Stimulated activated naive CD8-positive, alpha-beta T cell treated with anti-CD3 and anti-CD28 coated beads, Interleukin-15, amount 100 ng/mL, for 72 hours (primary cell): ENCODE results near the gene SERPINA5.
A peak's percentile ranks its signal among the peaks of the same experiment; 100 is the strongest.
"Not testable (repeated sequence)": the region's sequence is repeated elsewhere in the genome, so short reads cannot be mapped to it uniquely, and the experiment has no call there.

Experiments used
- ATAC-seq: fragments of 150-1000 bp; cut with Tn5 transposase; 2 replicates; pipeline ENCODE4 v1.10.0; 2021; ENCODE audit warnings: mild to moderate bottlenecking, moderate library complexity
- DNase-seq, 2 donors: peaks; one replicate each; pipeline ENCODE4 v3.0.0; 2021 to 2022
- H3K27ac Mint-ChIP-seq, 2 donors: one replicate each; pipeline ENCODE4 v1.8.0; 2022; ENCODE audit warnings: mild to moderate bottlenecking in 2 of 2, mixed read lengths in 2 of 2, moderate library complexity in 2 of 2
- H3K27me3 Mint-ChIP-seq: one replicate; pipeline ENCODE4 v1.8.0; 2022; ENCODE audit warnings: mixed read lengths
- H3K4me1 Mint-ChIP-seq: one replicate; pipeline ENCODE4 v1.8.0; 2022; ENCODE audit warnings: mild to moderate bottlenecking, mixed read lengths
- H3K4me3 Mint-ChIP-seq, 2 donors: one replicate each; pipeline ENCODE4 v1.8.0; 2022; ENCODE audit warnings: mild to moderate bottlenecking in 2 of 2, mixed read lengths in 2 of 2, moderate library complexity in 1 of 2
- H3K9me3 Mint-ChIP-seq, 2 donors: one replicate each; pipeline ENCODE4 v1.8.0; 2022; ENCODE audit warnings: mixed read lengths in 2 of 2

Gene SERPINA5

GRCh38 chr14:94632305-94632590 is 51.0 kb downstream of the SERPINA5 start:
- H3K9me3 Mint-ChIP-seq = no peaks in the 10 kb centered on the region
- ATAC-seq = no peak
- no peaks in the 10 kb centered on the region for H3K4me1 Mint-ChIP-seq
- H3K27me3 Mint-ChIP-seq = no peaks in the 10 kb centered on the region
- H3K4me3 Mint-ChIP-seq = no peak overlapping the region
- no peak overlapping the region for H3K27ac Mint-ChIP-seq
- no peak for DNase-seq

GRCh38 chr14:94633121-94633520 is 51.9 kb downstream of the SERPINA5 start:
- H3K4me3 Mint-ChIP-seq = no peak overlapping the region
- H3K27ac Mint-ChIP-seq = no peak overlapping the region
- no peaks in the 10 kb centered on the region for H3K9me3 Mint-ChIP-seq
- no peaks in the 10 kb centered on the region for H3K4me1 Mint-ChIP-seq
- H3K27me3 Mint-ChIP-seq = no peaks in the 10 kb centered on the region
- ATAC-seq (no peak), DNase-seq (no peak)

- Mint-ChIP-seq H3K4me1 (no peaks in the 10 kb centered on the region), H3K4me3 (no peak overlapping the region), H3K27me3 (no peaks in the 10 kb centered on the region), H3K27ac (no peak overlapping the region), H3K9me3 (no peaks in the 10 kb centered on the region)
- ATAC-seq (no peak), DNase-seq (no peak)
Measured at GRCh38 chr14:94635154-94635553, 53.9 kb downstream of the SERPINA5 start.

- no peak for ATAC-seq
Measured at GRCh38 chr14:94636744-94637412, 55.7 kb downstream of the SERPINA5 start.

GRCh38 chr14:94637814-94638213 is 56.6 kb downstream of the SERPINA5 start:
- not testable (repeated sequence) for H3K27ac Mint-ChIP-seq, H3K4me1 Mint-ChIP-seq, H3K27me3 Mint-ChIP-seq, DNase-seq, ATAC-seq, H3K4me3 Mint-ChIP-seq, H3K9me3 Mint-ChIP-seq

More at GRCh38 chr14:94636744-94637412, 55.7 kb downstream of the SERPINA5 start:
- no peak overlapping the region for H3K4me3 Mint-ChIP-seq
- H3K27me3 Mint-ChIP-seq = no peaks in the 10 kb centered on the region
- H3K9me3 Mint-ChIP-seq = no peaks in the 10 kb centered on the region
- no peak overlapping the region for H3K27ac Mint-ChIP-seq
- no peaks in the 10 kb centered on the region for H3K4me1 Mint-ChIP-seq
- no peak for DNase-seq

GRCh38 chr14:94638339-94638738 is 57.1 kb downstream of the SERPINA5 start:
- ATAC-seq (no peak), DNase-seq (no peak)
- Mint-ChIP-seq H3K4me1 (no peaks in the 10 kb centered on the region), H3K4me3 (no peak overlapping the region), H3K9me3 (no peaks in the 10 kb centered on the region), H3K27me3 (no peaks in the 10 kb centered on the region), H3K27ac (no peak overlapping the region)

GRCh38 chr14:94638961-94639817 is 58.0 kb downstream of the SERPINA5 start:
- H3K27ac Mint-ChIP-seq = peak overlapping the region; percentile 31 to 52

GRCh38 chr14:94640721-94641631 is 59.8 kb downstream of the SERPINA5 start:
- Mint-ChIP-seq H3K27me3 (peaks cover 8% of the 10 kb centered on the region), H3K27ac (no peak overlapping the region), H3K4me1 (no peaks in the 10 kb centered on the region), H3K9me3 (no peaks in the 10 kb centered on the region), H3K4me3 (no peak overlapping the region)
- DNase-seq = no peak
- no peak for ATAC-seq

More at GRCh38 chr14:94638961-94639817, 58.0 kb downstream of the SERPINA5 start:
- Mint-ChIP-seq H3K4me3 (no peak overlapping the region), H3K4me1 (no peaks in the 10 kb centered on the region), H3K27me3 (peaks cover 3% of the 10 kb centered on the region), H3K9me3 (no peaks in the 10 kb centered on the region)
- ATAC-seq (no peak), DNase-seq (no peak)

GRCh38 chr14:94641632-94641955 is 60.4 kb downstream of the SERPINA5 start:
- H3K4me1 Mint-ChIP-seq = no peaks in the 10 kb centered on the region
- H3K9me3 Mint-ChIP-seq = no peaks in the 10 kb centered on the region
- DNase-seq (no peak), ATAC-seq (no peak)
- no peak overlapping the region for H3K4me3 Mint-ChIP-seq
- no peak overlapping the region for H3K27ac Mint-ChIP-seq
- H3K27me3 Mint-ChIP-seq = peaks cover 8% of the 10 kb centered on the region
